Aorta (tissue), 5 donors: ENCODE results near the gene ENTPD5. TPM values are rescaled to one million over a fixed set of nuclear protein-coding genes. Genes with fewer than 3 reads are reported as not detected.
"Not testable (repeated sequence)": the region's sequence is repeated elsewhere in the genome, so short reads cannot be mapped to it uniquely, and the experiment has no call there.

Experiments
- ATAC-seq: fragments of 200-7000 bp; cut with Tn5 transposase; one replicate; pipeline ENCODE4 v1.9.1; 2022; ENCODE audit warnings: moderate library complexity; ENCODE audit not compliant: low FRiP score
- DNase-seq, 2 donors: peaks; one replicate each; pipeline ENCODE4 v3.0.0-alpha.2; 2020
- H3K27ac ChIP-seq, 2 donors: one replicate each; pipeline ENCODE4 v1.5.1; 2013; ENCODE audit warnings: low read length in 2 of 2, mild to moderate bottlenecking in 2 of 2, moderate library complexity in 2 of 2, control low read depth in 1 of 2, inconsistent platforms in 1 of 2, low read depth in 1 of 2
- H3K27me3 ChIP-seq, 2 donors: one replicate each; pipeline ENCODE4 v1.6.1; 2013; ENCODE audit warnings: control low read depth in 1 of 2, low read length in 1 of 2, mild to moderate bottlenecking in 1 of 2, moderate library complexity in 1 of 2; ENCODE audit not compliant: insufficient read depth in 2 of 2, control insufficient read depth in 1 of 2
- H3K36me3 ChIP-seq, 2 donors: one replicate each; pipeline ENCODE4 v1.6.1; 2013; ENCODE audit warnings: control low read depth in 1 of 2, low read length in 1 of 2, mild to moderate bottlenecking in 1 of 2; ENCODE audit not compliant: insufficient read depth in 2 of 2, control insufficient read depth in 1 of 2
- H3K4me1 ChIP-seq, 2 donors: one replicate each; pipeline ENCODE4 v1.6.1; 2013; ENCODE audit warnings: low read length in 2 of 2, control low read depth in 1 of 2, mild to moderate bottlenecking in 1 of 2, moderate library complexity in 1 of 2; ENCODE audit not compliant: insufficient read depth in 2 of 2, control insufficient read depth in 1 of 2
- H3K4me3 ChIP-seq, 2 donors: one replicate each; pipeline ENCODE4 v1.5.1; 2013; ENCODE audit warnings: low read length in 2 of 2, control low read depth in 1 of 2, mild to moderate bottlenecking in 1 of 2
- H3K9me3 ChIP-seq: one replicate; pipeline ENCODE4 v1.6.1; 2013; ENCODE audit warnings: mild to moderate bottlenecking, low read length; ENCODE audit not compliant: control insufficient read depth
- WGBS, 2 donors: extraction: QIAGEN DNeasy Blood & Tissue Kit; methylation state at CpG; one replicate each; pipeline ENCODE4 v1.1.7; 2013; 5-methylcytosine and 5-hydroxymethylcytosine counted together
- intact Hi-C, 2 donors: fragments of 100-400 bp; cut with DNase I; formaldehyde crosslinking; loops; one replicate each; pipeline versions ENCODE4 v1.14.2 to v1.15.0; 2022
- polyA plus RNA-seq, 2 donors: library from polyadenylated mRNA; stranded (reverse); fragments of 200-250 nt; gene quantifications; one replicate each; pipeline ENCODE4 v1.2.3, GENCODE V29; 2013
- total RNA-seq, 2 donors: library from RNA; stranded (reverse); fragmentation: NEBNext Ultra II Directional; extraction: Animal tissue kit (Norgen Biotek cat#: 25700); gene quantifications; one replicate each; pipeline ENCODE4 v1.2.1, GENCODE V29; 2021
- donor health status: healthy with polysubstance abuse.
- donor health status: Bipolar disorder and iron deficiency.
- donor health status: DM: no; HTN: no; CAD: no.
- donor health status: DM: no; HTN: no; CAD: no.
- donor health status: DM: yes; HTN: yes; CAD: no.

ENTPD5 gene
- total and polyA plus RNA-seq, 4 donors = 3.9 to 12.1 (median 7.6) TPM

- Histone ChIP-seq H3K4me3 (no peak overlapping the region), H3K27me3 (no peaks in the 10 kb centered on the region), H3K9me3 (no peaks in the 10 kb centered on the region), H3K4me1 (no peaks in the 10 kb centered on the region), H3K27ac (no peak overlapping the region), H3K36me3 (peaks cover 3 to 9% of the 10 kb centered on the region in 2 donors)
- ATAC-seq = no peak
- 58 to 65% methylated on average over 2 of the region's 2 CpGs for WGBS, 2 donors
- DNase-seq = no peak
- intact Hi-C loops = no loop called here
These were observed 22.4 kb downstream of the ENTPD5 start for GRCh38 chr14:73996731-73997107.

GRCh38 chr14:73995977-73996378 lies 23.1 kb downstream of the ENTPD5 start:
- Histone ChIP-seq H3K4me3 (no peak overlapping the region), H3K27ac (no peak overlapping the region), H3K27me3 (no peaks in the 10 kb centered on the region), H3K4me1 (no peaks in the 10 kb centered on the region), H3K9me3 (no peaks in the 10 kb centered on the region), H3K36me3 (peaks cover 3 to 9% of the 10 kb centered on the region in 2 donors)
- WGBS, 2 donors = 89 to 93% methylated on average over 8 of the region's 8 CpGs
- ATAC-seq = no peak
- intact Hi-C loops = no loop called here
- no peak for DNase-seq

- DNase-seq, H3K9me3 ChIP-seq, intact Hi-C loops, ATAC-seq, H3K4me1 ChIP-seq, H3K27ac ChIP-seq, H3K36me3 ChIP-seq, H3K4me3 ChIP-seq, H3K27me3 ChIP-seq: not testable (repeated sequence)
- WGBS, 2 donors = 96% methylated on average over 7 of the region's 7 CpGs
These were observed 24.2 kb downstream of the ENTPD5 start for GRCh38 chr14:73994926-73995325.

GRCh38 chr14:73991092-73991491 lies 28.0 kb downstream of the ENTPD5 start:
- whole genome bisulfite sequencing, 2 donors = 73 to 78% methylated on average over 4 of the region's 4 CpGs
- no peak for ATAC-seq
- no peaks in the 10 kb centered on the region for H3K27me3 ChIP-seq

GRCh38 chr14:73988656-73989055 lies 30.4 kb downstream of the ENTPD5 start:
- DNase-seq, H3K4me3 ChIP-seq, intact Hi-C loops, H3K27ac ChIP-seq, H3K9me3 ChIP-seq, H3K27me3 ChIP-seq, ATAC-seq, H3K4me1 ChIP-seq, H3K36me3 ChIP-seq: not testable (repeated sequence)
- WGBS, 2 donors = 71 to 75% methylated on average over 5 to 7 of the region's 7 CpGs

More at GRCh38 chr14:73991092-73991491, 28.0 kb downstream of the ENTPD5 start:
- Histone ChIP-seq H3K27ac (no peak overlapping the region), H3K4me3 (no peak overlapping the region), H3K4me1 (no peaks in the 10 kb centered on the region), H3K36me3 (peaks cover 5 to 7% of the 10 kb centered on the region in 2 donors), H3K9me3 (no peaks in the 10 kb centered on the region)
- no peak for DNase-seq
- intact Hi-C loops = no loop called here

GRCh38 chr14:73988065-73988464 lies 31.0 kb downstream of the ENTPD5 start:
- WGBS, 2 donors = 91 to 92% methylated on average over 3 of the region's 3 CpGs
- ATAC-seq (no peak), DNase-seq (no peak)
- Histone ChIP-seq H3K9me3 (no peaks in the 10 kb centered on the region), H3K27me3 (no peaks in the 10 kb centered on the region), H3K4me3 (no peak overlapping the region), H3K36me3 (peaks cover 7% of the 10 kb centered on the region in 2 donors), H3K4me1 (no peaks in the 10 kb centered on the region), H3K27ac (no peak overlapping the region)
- intact Hi-C loops = no loop called here

- Histone ChIP-seq H3K9me3 (no peaks in the 10 kb centered on the region), H3K4me1 (no peaks in the 10 kb centered on the region), H3K4me3 (no peak overlapping the region), H3K36me3 (no peaks in the 10 kb centered on the region), H3K27me3 (no peaks in the 10 kb centered on the region), H3K27ac (no peak overlapping the region)
- intact Hi-C loops = no loop called here
- DNase-seq (no peak), ATAC-seq (no peak)
- WGBS, 2 donors = 56 to 57% methylated on average over 4 of the region's 4 CpGs
These were observed 41.2 kb downstream of the ENTPD5 start for GRCh38 chr14:73977896-73978295.

- DNase-seq (no peak), ATAC-seq (no peak)
- Histone ChIP-seq H3K4me3 (no peak overlapping the region), H3K9me3 (no peaks in the 10 kb centered on the region), H3K4me1 (no peaks in the 10 kb centered on the region), H3K27me3 (no peaks in the 10 kb centered on the region), H3K36me3 (no peaks in the 10 kb centered on the region), H3K27ac (no peak overlapping the region)
- intact Hi-C loops = no loop called here
- 84% methylated on average over 6 of the region's 6 CpGs for WGBS, 2 donors
These were observed 43.0 kb downstream of the ENTPD5 start for GRCh38 chr14:73976125-73976524.

GRCh38 chr14:73973497-73973896 lies 45.6 kb downstream of the ENTPD5 start:
- H3K9me3 ChIP-seq = no peaks in the 10 kb centered on the region
- DNase-seq = no peak
- WGBS, 2 donors = 51 to 60% methylated on average over 2 of the region's 2 CpGs
- no peak overlapping the region for H3K27ac ChIP-seq
- no peaks in the 10 kb centered on the region for H3K4me1 ChIP-seq
- intact Hi-C loops = no loop called here
- H3K27me3 ChIP-seq = no peaks in the 10 kb centered on the region
- H3K4me3 ChIP-seq = no peak overlapping the region
- peaks cover 5 to 7% of the 10 kb centered on the region in 2 donors for H3K36me3 ChIP-seq
- ATAC-seq = no peak
